GM12873 (cell line): ENCODE data around the gene KY.

ENCODE experiments used
- CTCF ChIP-seq: IDR thresholded peaks from 2 replicates; pipeline ENCODE4 v1.5.1; 2012; ENCODE audit warnings: low read depth, mild to moderate bottlenecking, moderate library complexity, low read length, control low read depth; ENCODE audit not compliant: insufficient read depth; ENCODE audit errors: missing control alignments

The KY gene

GRCh38 chr3:134594331-134594741 is 56.5 kb downstream of the KY start:
- TF ChIP-seq CTCF = no peak

- TF ChIP-seq CTCF = no peak
Measured at GRCh38 chr3:134592806-134593205, 58.0 kb downstream of the KY start.

GRCh38 chr3:134590766-134591165 is 60.1 kb downstream of the KY start:
- TF ChIP-seq CTCF = no peak

- TF ChIP-seq CTCF = no peak
Measured at GRCh38 chr3:134579141-134579665, 71.6 kb downstream of the KY start.

GRCh38 chr3:134576831-134577230 is 74.0 kb downstream of the KY start:
- TF ChIP-seq CTCF = no peak

- no peak for TF ChIP-seq CTCF
Measured at GRCh38 chr3:134576426-134576825, 74.4 kb downstream of the KY start.

GRCh38 chr3:134568790-134569189 is 82.0 kb downstream of the KY start:
- TF ChIP-seq CTCF = no peak
